Cardiac septum (tissue), 1 donor: ENCODE measurements around the gene KLHL33. TPM values are rescaled to one million over a fixed set of nuclear protein-coding genes. Genes with fewer than 3 reads are reported as not detected.

ENCODE experiments used
- DNase-seq: peaks from one replicate; pipeline ENCODE4 v3.0.0-alpha.2; 2020; ENCODE audit warnings: low spot score
- intact Hi-C: fragments of 100-400 bp; cut with DNase I; formaldehyde crosslinking; loops from one replicate; pipeline ENCODE4 v1.14.0; 2022
- total RNA-seq: library from RNA; stranded (reverse); fragmentation: NEBNext Ultra II Directional; extraction: Animal tissue kit (Norgen Biotek cat#: 25700); gene quantifications from one replicate; pipeline ENCODE4 v1.2.1, GENCODE V29; 2021
- donor health status: DM: no; HTN: no; CAD: no.

The KLHL33 gene
- total RNA-seq, 1 donor from 2014 or later, result 0.35 TPM

DNA sequence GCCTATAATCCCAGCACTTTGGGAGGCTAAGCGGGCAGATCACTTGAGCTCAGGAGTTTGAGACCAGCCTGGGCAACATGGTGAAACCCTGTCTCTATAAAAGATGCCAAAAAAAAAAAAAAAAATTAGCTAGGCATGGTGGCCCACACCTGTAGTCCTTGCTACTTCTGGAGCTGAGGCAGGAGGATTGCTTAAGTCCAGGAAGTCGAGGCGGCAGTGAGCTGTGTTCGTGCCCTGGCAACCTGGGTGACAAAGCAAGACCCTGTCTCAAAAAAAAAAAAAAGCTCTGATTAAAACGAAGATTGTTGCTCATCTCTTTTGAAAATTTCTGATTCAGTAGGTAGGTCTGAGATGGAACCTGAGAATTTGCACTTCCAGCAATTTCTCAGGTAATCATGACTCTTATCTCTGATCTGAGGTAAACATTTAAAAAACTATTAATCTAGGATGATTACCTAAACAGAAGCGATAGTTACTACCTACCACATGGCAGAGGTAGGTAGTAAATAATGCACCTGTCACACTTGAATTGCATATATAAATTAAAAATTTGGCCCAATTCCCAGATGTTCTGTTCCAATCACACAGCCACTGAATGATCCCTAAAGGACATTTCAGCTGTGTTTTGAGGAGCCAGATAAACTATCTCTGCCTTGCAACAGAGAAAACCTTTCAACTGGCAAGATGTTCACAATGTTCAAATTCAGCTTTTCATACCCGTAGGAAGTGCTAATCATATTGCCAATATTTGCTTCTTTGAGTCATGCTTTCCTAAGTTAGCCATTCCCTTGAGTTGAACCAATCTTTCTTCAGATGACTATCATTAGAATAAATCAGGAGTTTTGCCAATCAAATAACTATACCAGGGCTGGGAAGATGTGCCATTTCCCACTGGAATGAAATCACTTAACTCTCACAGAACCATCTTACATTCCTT lies 18.4 kb downstream of the KLHL33 start:
- no peak for DNase-seq
- intact Hi-C loops, result no loop called here

DNA sequence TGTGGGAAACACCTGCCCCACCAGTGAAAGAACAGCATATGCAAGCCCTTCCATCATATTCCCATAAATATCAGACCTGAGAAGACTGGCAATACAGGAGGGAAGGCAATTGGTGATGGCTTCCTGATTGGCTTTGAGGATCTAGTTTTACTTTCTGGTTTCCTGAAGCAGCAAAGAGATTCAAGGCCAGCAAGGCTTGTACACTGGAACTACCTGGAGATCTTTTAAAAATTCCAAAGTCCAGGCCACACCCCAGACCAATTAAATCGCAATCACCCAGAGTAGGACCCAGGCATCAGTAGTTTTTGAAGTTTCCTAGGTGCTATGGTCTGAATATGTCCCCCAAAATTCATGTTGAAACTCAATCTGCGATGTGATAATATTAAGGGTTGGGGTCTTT lies 19.7 kb downstream of the KLHL33 start:
- intact Hi-C loops, result no loop called here
- DNase-seq, result no peak

DNA sequence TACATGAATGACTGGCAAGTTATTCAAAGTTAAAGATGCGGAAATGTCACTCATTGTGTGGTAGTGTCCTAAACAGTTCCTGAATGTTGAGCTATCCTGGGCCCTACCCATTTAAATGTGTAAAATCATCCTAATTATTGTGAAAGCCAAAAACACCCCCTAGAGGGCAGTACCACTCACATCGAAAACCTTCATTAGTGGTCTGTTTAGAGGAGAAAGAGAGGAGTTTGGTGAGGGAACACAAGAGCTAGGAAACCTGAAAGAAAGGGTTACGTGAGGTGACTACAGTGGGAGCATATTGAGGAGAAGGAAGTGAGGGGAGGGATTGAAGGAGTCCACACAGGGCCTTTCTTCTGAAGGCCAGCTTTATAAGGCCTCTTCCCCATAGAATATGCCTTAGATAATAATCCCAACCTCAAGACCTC lies 20.2 kb downstream of the KLHL33 start:
- DNase-seq, result no peak
- intact Hi-C loops, result no loop called here

DNA sequence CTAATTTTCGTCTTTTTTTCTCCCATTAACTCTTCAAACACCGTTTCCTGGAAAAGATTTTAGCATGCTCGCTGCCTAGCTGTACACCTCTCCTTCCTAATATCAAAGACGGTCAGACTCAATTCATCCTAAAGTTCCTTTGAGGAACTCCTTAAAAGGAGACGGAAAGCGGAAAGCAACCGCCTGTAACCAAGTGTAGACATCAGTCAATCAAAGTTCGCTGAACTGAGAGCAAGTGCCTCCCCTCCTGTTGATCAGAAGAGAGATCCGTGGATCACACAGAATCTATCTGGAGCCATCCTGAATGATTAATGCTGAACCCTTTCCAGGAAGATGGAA lies 22.3 kb downstream of the KLHL33 start:
- intact Hi-C loops, result loop anchor here (2.0 to 5.0 kb wide), 4 partner anchors 41 to 269 kb away; partner anchors contain the start of genes APEX1, OSGEP, PARP2 and RNASE4

DNA sequence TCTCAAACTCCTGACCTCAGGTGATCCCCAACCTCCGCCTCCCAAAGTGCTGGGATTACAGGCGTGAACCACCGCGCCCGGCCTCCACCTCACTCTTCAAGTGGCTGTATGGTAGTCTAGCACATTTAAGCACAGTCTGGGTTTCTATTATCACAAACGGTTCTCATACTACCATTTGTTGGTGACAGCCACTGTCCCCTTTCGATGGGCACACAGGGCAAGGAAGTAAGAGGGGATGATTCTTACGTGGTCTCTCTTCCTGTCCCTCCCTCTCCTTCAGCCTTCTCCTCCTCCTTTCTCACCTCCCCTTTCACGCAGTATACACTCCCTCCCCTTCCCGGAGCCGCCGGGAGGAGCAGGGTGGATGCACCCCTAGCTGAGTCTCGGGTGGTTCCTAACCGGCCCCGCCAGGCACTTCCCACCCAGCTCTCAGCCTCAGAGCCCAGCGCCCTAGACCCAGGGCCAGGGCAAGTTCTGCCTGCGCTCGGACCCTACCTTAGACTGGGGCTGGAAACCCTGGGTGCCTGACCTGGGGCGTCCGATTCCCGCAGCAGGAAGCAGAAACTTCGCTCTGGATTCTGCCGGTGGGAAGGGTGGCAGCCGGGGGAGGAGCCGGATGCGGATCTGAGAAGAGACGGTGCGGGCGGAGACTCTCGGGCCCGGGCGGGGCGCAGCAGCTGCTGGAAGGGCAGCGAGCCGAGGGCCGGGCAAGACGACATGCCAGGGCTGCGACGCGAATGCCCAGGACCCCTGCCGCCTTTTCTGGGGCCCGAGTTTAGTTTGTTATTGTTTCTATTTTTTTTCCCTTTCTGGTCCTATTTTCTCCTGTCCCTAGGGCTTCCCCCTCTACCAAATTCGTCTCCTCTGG lies 22.9 kb downstream of the KLHL33 start, which contains the start of gene TEP1:
TSS of gene TEP1 (minus strand) at position 626 of the 868 bp plus-strand sequence. CDS start 5,062 bp downstream, outside the sequence.
- intact Hi-C loops, result loop anchor here (2.0 to 5.0 kb wide), 4 partner anchors 42 to 269 kb away; partner anchors contain the start of genes APEX1, OSGEP, PARP2 and RNASE4
- peak; percentile 95 for DNase-seq

More for the DNA sequence above, 22.3 kb downstream of the KLHL33 start:
- no peak for DNase-seq

DNA sequence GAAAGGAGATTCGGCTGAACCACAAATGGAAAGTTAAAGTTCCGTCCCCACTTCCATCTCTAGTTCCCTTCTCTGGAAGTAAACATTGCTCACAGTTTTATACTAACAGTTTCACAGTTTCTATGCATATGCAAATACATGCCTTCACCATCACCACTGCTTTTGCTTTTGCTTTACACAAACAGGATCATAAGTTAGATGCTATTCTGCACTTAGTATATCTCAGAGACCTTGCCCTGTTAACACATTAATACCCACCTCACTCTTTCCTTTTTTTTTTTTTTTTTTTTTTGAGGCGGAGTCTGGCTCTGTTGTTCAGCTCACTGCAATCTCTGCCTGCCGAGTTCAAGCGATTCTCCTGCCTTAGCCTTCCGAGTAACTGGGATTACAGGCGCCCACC lies 23.6 kb downstream of the KLHL33 start:
- DNase-seq, result no peak
- intact Hi-C loops, result loop anchor here (2.0 to 5.0 kb wide), 4 partner anchors 42 to 270 kb away; partner anchors contain the start of genes APEX1, OSGEP, PARP2 and RNASE4

DNA sequence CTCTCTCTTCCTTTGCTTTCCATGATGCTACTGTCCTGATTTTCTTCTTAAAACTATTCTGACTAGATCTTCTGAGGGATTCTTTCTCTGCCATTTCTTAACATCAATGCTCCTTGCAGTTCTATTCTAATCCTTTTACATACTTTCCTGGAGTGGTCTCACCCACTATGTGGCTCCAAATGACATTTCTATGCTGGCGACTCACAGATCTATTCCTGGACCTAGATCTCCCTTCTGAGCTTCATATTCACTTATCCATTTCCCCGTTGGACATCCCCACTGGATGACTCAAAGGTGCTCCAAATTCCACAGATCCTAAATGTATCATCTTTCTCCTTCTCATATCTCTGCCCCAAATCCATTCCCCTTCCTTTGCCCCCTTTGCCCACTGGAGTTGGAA lies 26.7 kb downstream of the KLHL33 start:
- no peak for DNase-seq
- intact Hi-C loops, result no loop called here

DNA sequence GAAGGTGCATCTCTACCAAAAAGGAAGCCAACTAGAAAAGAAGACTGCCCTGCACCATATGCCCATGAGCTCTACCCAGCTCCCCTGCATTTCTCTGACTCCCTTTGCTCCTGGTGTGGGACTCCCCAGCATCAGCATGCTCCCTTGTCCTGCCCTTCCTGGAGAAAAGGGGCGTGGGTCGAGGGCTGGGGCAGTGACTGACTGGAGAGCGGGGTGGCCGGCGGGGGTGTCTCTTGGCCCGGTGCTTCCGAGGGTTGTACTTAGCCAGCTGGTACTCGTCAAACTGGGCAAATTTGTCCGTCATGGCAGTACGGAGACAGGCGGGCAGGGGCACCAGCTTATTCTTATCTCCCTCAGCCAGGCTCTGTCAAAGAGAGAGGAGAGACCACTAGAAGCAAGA lies 32.4 kb downstream of the KLHL33 start:
- intact Hi-C loops, result no loop called here
- no peak for DNase-seq

DNA sequence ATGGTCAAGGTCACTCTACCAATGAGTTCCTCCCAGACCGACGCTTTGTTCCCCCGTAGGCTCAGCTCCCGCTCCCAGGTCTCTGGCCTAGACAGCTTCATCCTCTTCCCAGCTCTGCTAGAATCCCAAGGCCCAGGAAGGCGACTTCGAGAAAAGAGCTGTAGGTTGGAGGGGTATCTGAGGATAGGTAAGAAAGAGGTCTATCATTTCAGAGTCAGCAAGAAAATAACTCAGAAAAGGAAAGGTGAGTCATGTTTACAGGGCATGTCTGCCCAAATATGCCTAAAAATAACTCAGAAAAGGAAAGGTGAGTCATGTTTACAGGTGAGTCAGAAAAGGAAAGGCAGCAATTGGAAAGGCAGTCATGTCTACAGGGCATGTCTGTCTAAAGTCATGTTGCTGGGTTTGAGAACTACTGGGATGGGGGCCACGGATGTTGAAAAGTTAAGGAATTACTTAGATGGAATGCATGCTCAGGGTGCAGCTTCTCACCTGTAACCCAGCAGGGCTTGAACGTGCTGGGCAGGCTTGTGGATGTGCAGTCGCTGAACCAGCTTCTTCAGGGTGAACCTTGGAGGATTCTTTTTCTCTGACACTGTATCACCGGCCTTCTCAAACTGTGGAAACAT lies 34.9 kb downstream of the KLHL33 start:
- intact Hi-C loops, result no loop called here
- DNase-seq, result no peak

DNA sequence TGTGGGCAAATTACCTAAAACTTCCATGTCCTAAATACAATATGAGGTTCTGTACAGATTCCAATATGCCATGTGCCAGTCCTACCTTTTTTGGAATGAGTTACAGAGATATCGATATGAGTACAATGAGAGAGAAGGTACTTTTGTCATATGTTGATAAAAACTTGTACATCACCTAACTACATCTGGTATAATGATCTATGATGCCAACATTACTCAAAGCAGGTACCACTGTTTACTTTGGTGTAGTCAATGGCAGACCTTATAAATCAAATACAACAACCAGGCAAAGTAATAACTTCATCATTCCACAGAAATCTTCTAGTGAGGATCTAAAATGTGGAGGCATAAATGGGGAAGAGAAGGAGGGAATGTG lies 35.4 kb downstream of the KLHL33 start:
- intact Hi-C loops, result no loop called here
- DNase-seq, result no peak

DNA sequence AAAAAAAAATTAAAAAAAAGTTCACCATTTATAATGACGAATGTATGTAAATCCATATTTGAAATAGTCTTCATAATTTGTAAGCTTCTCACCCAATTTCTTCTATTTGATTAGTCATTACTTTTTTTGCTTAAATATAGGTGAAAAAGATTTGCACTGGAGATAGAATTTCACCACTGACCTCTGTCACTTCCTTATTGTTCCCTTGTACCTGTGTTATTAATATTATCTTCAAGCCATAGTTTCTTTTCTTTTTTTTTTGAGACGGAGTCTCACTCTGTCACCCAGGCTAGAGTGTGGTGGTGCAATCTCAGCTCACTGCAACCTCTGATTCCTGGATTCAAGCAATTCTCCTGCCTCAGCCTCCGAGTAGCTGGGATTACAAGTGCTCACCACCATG lies 38.5 kb downstream of the KLHL33 start:
- intact Hi-C loops, result no loop called here
- DNase-seq, result no peak

DNA sequence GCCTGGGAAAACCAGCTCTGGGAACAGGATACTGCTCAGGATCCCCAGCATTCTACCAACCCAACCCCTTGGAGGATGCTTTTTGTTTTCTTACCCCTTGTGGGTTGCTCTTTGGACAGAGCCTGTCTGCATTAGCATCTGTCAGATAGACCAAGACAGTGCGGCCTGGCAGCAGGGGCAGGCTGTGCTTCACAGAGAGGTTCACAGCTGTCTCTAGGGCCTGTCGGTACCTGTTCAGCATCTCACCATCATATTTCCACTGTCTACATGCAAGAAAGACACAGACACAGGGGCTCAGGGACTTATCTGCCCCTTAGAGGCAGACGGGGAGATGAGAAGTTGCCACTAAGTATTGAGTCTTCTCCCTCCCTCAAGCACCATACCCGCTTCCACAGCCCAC lies 44.5 kb downstream of the KLHL33 start:
- peak; percentile 51 for DNase-seq
- intact Hi-C loops, result no loop called here

DNA sequence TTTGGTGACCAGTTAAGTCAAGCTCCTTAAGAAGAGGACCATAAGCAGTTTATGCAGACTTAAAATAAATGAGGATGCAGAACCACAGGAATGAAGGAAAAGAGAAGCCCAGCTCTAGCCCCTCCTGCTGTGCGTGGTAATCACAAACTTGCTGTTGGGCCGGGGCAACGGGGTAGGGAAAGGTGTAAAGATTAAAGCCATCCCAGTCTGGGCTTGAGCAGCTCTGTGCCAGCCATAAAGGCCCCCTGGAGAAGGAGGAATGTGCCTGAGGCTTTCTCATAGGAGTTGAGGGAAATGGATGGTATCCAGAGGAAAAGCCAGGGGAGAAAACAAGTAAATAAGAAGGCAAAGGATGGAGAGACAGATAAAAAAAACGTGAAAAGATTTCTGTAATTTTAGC lies 47.8 kb downstream of the KLHL33 start:
- no peak for DNase-seq
- intact Hi-C loops, result no loop called here

DNA sequence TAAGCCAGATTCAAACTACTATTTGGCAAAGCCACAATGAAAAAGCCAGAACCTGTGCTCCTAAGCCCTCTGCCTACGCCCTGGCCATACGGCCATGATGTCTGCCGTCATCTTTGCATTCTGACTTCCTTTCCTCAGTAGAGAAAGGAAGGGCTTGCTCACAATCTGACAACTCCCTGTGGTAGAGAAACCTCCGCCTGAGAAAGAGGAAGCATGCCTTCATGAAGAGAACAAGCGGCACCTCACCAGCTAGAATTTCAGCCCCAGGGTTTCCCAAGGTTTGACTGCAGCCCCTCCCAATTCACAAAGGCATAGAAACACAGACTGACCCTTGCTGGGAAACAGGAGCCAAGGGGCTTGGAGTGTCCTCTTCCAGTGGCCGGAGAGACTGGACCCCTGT lies 48.4 kb downstream of the KLHL33 start:
- intact Hi-C loops, result no loop called here
- DNase-seq, result no peak

DNA sequence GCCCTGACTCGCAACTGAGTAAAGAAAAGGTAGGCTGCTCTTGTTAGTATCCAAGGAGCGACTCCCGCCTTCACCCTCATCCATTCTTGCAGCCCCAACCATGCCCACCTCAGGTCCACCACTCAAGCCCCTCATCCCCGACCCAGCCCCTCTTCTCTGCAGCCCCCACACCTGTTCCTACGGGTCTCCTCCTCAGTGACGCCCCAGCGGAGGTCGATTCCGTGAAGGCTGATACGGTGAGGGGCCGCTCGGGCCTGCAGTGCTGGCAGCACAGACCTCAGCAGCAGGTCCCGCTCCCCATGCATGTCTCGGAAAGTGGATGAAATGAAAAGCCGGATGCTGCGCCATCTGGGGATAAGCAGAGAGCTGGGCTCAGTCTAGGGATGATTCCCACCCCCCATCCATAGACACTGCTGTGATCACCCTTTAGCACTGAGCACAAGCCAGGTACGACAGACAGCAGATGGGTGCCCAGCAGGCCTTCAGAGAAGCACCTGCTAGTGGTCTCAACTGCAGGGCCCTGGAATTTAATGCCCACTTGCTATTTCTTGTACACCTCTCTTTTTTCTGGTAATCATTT lies 49.6 kb downstream of the KLHL33 start:
- DNase-seq, result peak; percentile 73
- intact Hi-C loops, result no loop called here

DNA sequence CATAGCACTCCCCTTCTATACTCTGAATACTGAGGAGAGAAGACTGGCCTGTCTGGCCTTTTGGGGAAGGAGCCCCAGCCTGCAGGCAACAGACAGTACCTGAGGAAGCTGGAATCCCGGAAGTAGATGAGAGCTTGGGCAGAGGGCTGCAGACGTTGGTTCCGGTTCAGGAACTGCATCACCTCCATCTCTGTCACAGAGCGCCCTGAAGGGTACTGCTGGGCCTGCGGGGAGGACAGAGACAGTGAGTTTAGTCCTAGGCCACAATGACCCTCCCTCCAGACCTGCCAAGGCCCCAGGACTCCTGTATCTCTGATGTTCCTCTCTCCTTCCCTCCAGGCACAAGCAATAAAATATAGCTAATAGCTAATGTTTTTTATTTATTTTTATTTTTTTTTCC lies 51.1 kb downstream of the KLHL33 start:
- peak; percentile 60 for DNase-seq
- intact Hi-C loops, result no loop called here

DNA sequence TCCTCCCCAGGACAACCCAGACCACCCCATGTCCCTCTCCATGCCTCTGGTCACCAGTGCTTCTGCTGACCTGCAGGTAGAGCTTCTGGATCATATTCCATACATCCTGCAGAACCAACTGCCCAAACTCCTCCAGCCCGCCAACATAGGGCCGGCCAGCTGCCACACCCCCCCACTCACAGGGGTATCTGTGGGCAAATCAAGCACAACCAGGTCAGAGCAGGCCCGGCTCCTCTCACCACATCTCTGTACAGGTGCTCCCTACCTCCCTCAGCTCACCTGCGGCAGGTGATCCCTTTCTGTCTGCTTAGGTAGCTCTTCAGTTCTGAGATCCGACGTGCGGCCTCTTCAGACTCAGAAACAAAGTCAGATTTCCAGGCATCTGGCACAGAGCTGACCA lies 51.6 kb downstream of the KLHL33 start:
- peak; percentile 71 for DNase-seq
- intact Hi-C loops, result no loop called here

DNA sequence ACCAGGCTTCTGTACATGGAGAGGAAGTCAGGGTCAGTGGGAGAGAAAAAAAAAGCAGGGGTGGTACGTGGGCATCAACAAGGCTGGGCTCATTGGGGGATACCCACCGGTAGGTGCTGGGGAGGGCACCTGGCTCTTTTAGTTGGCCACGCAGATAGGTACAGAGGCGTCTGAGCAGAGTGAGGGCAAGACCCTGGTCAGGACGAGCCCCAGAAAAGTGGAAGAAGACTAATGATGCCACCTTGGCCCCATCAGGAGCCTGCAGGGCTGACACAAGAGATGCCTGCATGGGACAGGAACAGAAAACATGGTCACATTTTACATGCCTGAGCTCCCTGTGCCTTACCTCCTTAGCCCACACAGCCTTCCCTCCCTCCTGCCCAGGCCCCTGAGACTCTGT lies 52.3 kb downstream of the KLHL33 start:
- intact Hi-C loops, result no loop called here
- peak; percentile 43 for DNase-seq

DNA sequence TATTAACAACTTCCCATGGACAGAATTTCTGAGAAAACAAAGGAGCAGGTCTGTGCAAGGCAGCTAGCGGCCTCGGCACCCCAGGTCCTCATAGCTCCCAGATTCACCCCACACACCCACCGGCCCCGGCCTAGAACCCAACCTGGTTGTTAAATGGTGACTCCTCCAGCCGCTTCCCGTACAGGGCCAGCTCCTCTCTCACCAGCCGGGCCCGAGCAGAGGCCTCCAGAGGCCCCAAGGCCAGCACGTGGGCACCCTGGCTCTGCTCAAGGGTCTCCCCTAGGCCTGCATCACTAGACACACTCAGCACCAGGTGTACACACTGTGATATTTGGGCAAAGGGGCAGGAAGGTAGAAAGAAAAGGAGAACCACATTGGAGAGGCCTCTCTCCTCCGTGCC lies 52.9 kb downstream of the KLHL33 start:
- intact Hi-C loops, result no loop called here
- DNase-seq, result no peak
